T-cell (primary cell): Measurements from ENCODE around the gene PBX2. TPM values are rescaled to one million over a fixed set of nuclear protein-coding genes. Genes with fewer than 3 reads are reported as not detected.

Experiments
- ATAC-seq, 4 experiments: fragments of 200-7000 bp in 3 of 4; fragments of 150-1000 bp in 1 of 4; cut with Tn5 transposase; replicated peaks in 1 of 4; 1 replicate in 3 of 4; 2 replicates in 1 of 4; pipeline ENCODE4 v1.10.0; 2021; ENCODE audit warnings: moderate library complexity in 3 of 4, mild to moderate bottlenecking in 2 of 4, moderate number of reproducible peaks in 1 of 4
- CTCF ChIA-PET, 2 donors: fragments of 300-600 bp; sonication (Branson Sonifier 250); formaldehyde crosslinking; loops; one replicate each; lab custom pipeline; 2022; ENCODE audit warnings: antibody characterized with exemption in 2 of 2; lab: Charles Lee
- POLR2A ChIA-PET, 2 donors: fragments of 300-600 bp; sonication (Branson Sonifier 250); formaldehyde crosslinking; loops; one replicate each; lab custom pipeline; 2022; ENCODE audit warnings: antibody characterized with exemption in 2 of 2; lab: Charles Lee
- DNase-seq, 35 experiments: peaks; one replicate each; pipeline versions ENCODE4 v3.0.0 to v3.0.0-alpha.2; 2013 to 2023
- H3K27ac ChIP-seq: one replicate; pipeline ENCODE4 v1.5.1; 2013; ENCODE audit warnings: low read length
- H3K27me3 ChIP-seq, 2 experiments: replicated peaks in 1 of 2; 1 replicate in 1 of 2; 2 replicates in 1 of 2; pipeline versions ENCODE4 v1.6.1 to v1.7.0; 2013; ENCODE audit warnings: low read length in 1 of 2, mixed read lengths in 1 of 2; ENCODE audit not compliant: control insufficient read depth in 2 of 2, insufficient read depth in 2 of 2; ENCODE audit errors: extremely low read depth in 1 of 2
- H3K36me3 ChIP-seq, 2 donors: 1 replicate in 1 of 2; 2 replicates in 1 of 2; pipeline versions ENCODE4 v1.6.1 to v1.7.0; 2013; ENCODE audit warnings: low read length in 1 of 2; ENCODE audit not compliant: control insufficient read depth in 2 of 2, insufficient read depth in 1 of 2; ENCODE audit errors: extremely low read depth in 1 of 2
- H3K4me1 ChIP-seq, 2 experiments: 1 replicate in 1 of 2; 2 replicates in 1 of 2; pipeline versions ENCODE4 v1.6.1 to v1.7.0; 2013; ENCODE audit warnings: low read length in 2 of 2, mixed read lengths in 1 of 2; ENCODE audit not compliant: insufficient read depth in 2 of 2, control insufficient read depth in 1 of 2; ENCODE audit errors: extremely low read depth in 1 of 2
- H3K4me3 ChIP-seq, 2 donors: 1 replicate in 1 of 2; 2 replicates in 1 of 2; pipeline versions ENCODE4 v1.5.1 to v1.7.0; 2013; ENCODE audit warnings: mild to moderate bottlenecking in 2 of 2, low read length in 1 of 2, moderate library complexity in 1 of 2; ENCODE audit not compliant: control insufficient read depth in 1 of 2; ENCODE audit errors: extremely low read depth in 1 of 2
- H3K9me3 ChIP-seq: 2 replicates; pipeline ENCODE4 v1.7.0; 2013
- H3K27ac Mint-ChIP-seq, 2 donors: one replicate each; pipeline ENCODE4 v1.8.0; 2020 to 2021; ENCODE audit warnings: mild to moderate bottlenecking in 2 of 2, mixed read lengths in 2 of 2
- H3K27me3 Mint-ChIP-seq, 2 donors: one replicate each; pipeline ENCODE4 v1.8.0; 2021 to 2022; ENCODE audit warnings: mixed read lengths in 2 of 2
- H3K36me3 Mint-ChIP-seq: one replicate; pipeline ENCODE4 v1.8.0; 2021; ENCODE audit warnings: mixed read lengths
- H3K4me1 Mint-ChIP-seq, 3 donors: one replicate each; pipeline ENCODE4 v1.8.0; 2020 to 2022; ENCODE audit warnings: mixed read lengths in 3 of 3, mild to moderate bottlenecking in 1 of 3
- H3K4me3 Mint-ChIP-seq, 3 donors: one replicate each; pipeline ENCODE4 v1.8.0; 2020 to 2022; ENCODE audit warnings: mild to moderate bottlenecking in 3 of 3, mixed read lengths in 3 of 3, moderate library complexity in 3 of 3
- H3K9me3 Mint-ChIP-seq, 3 donors: one replicate each; pipeline ENCODE4 v1.8.0; 2020 to 2022; ENCODE audit warnings: mixed read lengths in 3 of 3
- WGBS: methylation state at CpG from one replicate; pipeline ENCODE4 v1.1.5; 2013; ENCODE audit warnings: missing lambda C conversion rate; ENCODE audit not compliant: insufficient coverage; 5-methylcytosine and 5-hydroxymethylcytosine counted together
- total RNA-seq, 35 experiments: library from RNA in 6 of 35; stranded (reverse) in 6 of 35; fragments of 120-200 nt in 1 of 35; gene quantifications; one replicate each; pipeline versions ENCODE4 v1.2.1 to v1.2.4 and lab custom pipeline; 2013 to 2026

PBX2 gene
- total RNA-seq, 5 donors from 2014 or later (not counting 1 experiment from before 2014, with no cell fraction given), result 124 to 171 (median 148) TPM

- ChIA-PET POLR2A (interaction anchor here in 1 of 2 donors (1.1 kb wide), 1 partner anchor 16 kb away, joined by 3 read pairs; the partner anchor contains the start of gene GPSM3), CTCF (interaction anchor here in 1 of 2 donors (0.6 to 1.4 kb wide), 5 partner anchors 16 to 1019 kb away, joined by 3 to 6 read pairs (median 3); partner anchors contain the start of genes ATF6B, FKBPL, GPSM3 and TCF19)
- Histone ChIP-seq H3K4me1 (peaks cover 46 to 65% of the 10 kb centered on the region in 2 experiments), H3K27me3 (no peaks in the 10 kb centered on the region), H3K4me3 (peak overlapping the region; percentile 82 to 83), H3K9me3 (no peaks in the 10 kb centered on the region), H3K36me3 (peaks cover 0 to 23% of the 10 kb centered on the region in 2 donors), H3K27ac (peak overlapping the region; percentile 94)
- ATAC-seq, result peak in 3 of 4 experiments; percentile 0 to 5 (median 4)
- H3K27ac Mint-ChIP-seq, result peak overlapping the region; percentile 96 to 99
- peak in 5 of 35 experiments; percentile 11 to 36 (median 18) for DNase-seq
- H3K4me3 Mint-ChIP-seq, result peak overlapping the region; percentile 92 to 98 (median 95)
- H3K27me3 Mint-ChIP-seq, result no peaks in the 10 kb centered on the region
- peaks cover 79 to 88% (median 83%) of the 10 kb centered on the region in 3 donors for H3K4me1 Mint-ChIP-seq
- WGBS, result under 1% methylated on average over 13 of the region's 20 CpGs
- no peaks in the 10 kb centered on the region for H3K9me3 Mint-ChIP-seq
- peaks cover 17% of the 10 kb centered on the region for H3K36me3 Mint-ChIP-seq
These were observed 12.7 kb downstream of the PBX2 start for GRCh38 chr6:32177183-32177787.

DNA sequence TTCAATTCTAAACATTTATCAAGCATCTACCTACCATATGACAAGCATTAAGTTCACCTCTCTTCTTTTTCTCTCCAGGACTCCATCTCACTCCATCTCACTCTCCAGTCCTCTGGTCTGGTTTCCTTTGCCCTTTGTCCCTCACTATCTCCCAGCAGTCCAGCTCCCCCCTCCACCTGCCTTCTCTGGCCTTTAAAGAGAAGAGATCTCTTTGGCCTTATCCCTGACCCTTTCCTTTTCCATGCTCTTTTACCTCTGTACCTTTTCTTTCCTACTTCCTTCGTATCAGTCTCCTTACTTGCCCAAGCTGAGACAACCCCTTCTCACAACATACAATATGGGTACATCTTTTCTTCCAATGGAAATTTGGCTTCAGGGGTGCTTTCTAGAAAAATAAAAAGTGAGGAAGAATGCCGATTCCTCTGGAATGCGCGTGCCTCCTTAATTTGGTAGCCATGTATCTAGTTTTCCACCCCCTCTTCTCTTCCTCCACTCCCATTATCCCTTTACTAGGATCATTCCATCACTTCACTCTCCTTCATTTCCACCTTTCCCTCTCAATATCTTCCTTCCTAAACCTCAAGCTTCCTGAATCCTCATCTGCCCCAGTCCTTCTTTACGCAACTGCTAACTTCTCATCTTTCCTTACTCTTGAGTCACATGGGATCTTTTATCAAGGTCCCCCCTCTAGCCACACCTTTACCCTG lies 13.4 kb downstream of the PBX2 start:
- Mint-ChIP-seq H3K9me3 (no peaks in the 10 kb centered on the region), H3K27ac (peak overlapping the region; percentile 96 to 99), H3K27me3 (no peaks in the 10 kb centered on the region), H3K4me1 (peaks cover 79 to 88% (median 83%) of the 10 kb centered on the region in 3 donors), H3K4me3 (peak overlapping the region; percentile 92 to 98 (median 95)), H3K36me3 (peaks cover 17% of the 10 kb centered on the region)
- CTCF ChIA-PET, result interaction anchor here in 1 of 2 donors (0.6 to 1.4 kb wide), 6 partner anchors 16 to 70 kb away, joined by 3 to 6 read pairs (median 3); partner anchors contain the start of genes ATF6B, FKBPL and GPSM3
- H3K27me3 ChIP-seq, result no peaks in the 10 kb centered on the region
- peaks cover 0 to 17% of the 10 kb centered on the region in 2 donors for H3K36me3 ChIP-seq
- no peaks in the 10 kb centered on the region for H3K9me3 ChIP-seq
- POLR2A ChIA-PET, result no interaction called here
- ATAC-seq (no peak), DNase-seq (no peak)
- 70% methylated on average over 2 of the region's 5 CpGs for WGBS
- H3K27ac ChIP-seq, result peak overlapping the region; percentile 94
- peak overlapping the region; percentile 82 to 83 for H3K4me3 ChIP-seq
- H3K4me1 ChIP-seq, result peaks cover 46 to 61% of the 10 kb centered on the region in 2 experiments

GRCh38 chr6:32175711-32176475 lies 14.1 kb downstream of the PBX2 start, which contains the start of gene AGPAT1:
AGPAT1 (minus strand) TSS chr6:32176084; CDS start chr6:32171496, 4,588 bp downstream.
- peak within 1 kb of the TSS; percentile 96 to 99 for H3K27ac Mint-ChIP-seq
- H3K4me1 Mint-ChIP-seq, result peaks cover 77 to 87% (median 80%) of the 10 kb centered on the region in 3 donors
- ChIA-PET CTCF (interaction anchor here in 1 of 2 donors (0.6 kb wide), 1 partner anchor 20 kb away, joined by 4 read pairs; no protein-coding TSS in a partner anchor), POLR2A (no interaction called here)
- peak within 1 kb of the TSS; percentile 94 for H3K27ac ChIP-seq
- H3K9me3 ChIP-seq, result no peaks in the 10 kb centered on the region
- H3K27me3 Mint-ChIP-seq, result no peaks in the 10 kb centered on the region
- peaks cover 13% of the 10 kb centered on the region for H3K36me3 Mint-ChIP-seq
- no peaks in the 10 kb centered on the region for H3K9me3 Mint-ChIP-seq
- no peaks in the 10 kb centered on the region for H3K27me3 ChIP-seq
- WGBS, result 1% methylated on average over 14 of the region's 27 CpGs
- H3K4me1 ChIP-seq, result peaks cover 46 to 61% of the 10 kb centered on the region in 2 experiments
- peaks cover 0 to 13% of the 10 kb centered on the region in 2 donors for H3K36me3 ChIP-seq
- peak; percentile 89 to 98 (median 96) for DNase-seq
- peak within 1 kb of the TSS; percentile 92 to 98 (median 95) for H3K4me3 Mint-ChIP-seq
- peak within 1 kb of the TSS; percentile 82 to 83 for H3K4me3 ChIP-seq
- peak; percentile 48 to 55 (median 50) for ATAC-seq

DNA sequence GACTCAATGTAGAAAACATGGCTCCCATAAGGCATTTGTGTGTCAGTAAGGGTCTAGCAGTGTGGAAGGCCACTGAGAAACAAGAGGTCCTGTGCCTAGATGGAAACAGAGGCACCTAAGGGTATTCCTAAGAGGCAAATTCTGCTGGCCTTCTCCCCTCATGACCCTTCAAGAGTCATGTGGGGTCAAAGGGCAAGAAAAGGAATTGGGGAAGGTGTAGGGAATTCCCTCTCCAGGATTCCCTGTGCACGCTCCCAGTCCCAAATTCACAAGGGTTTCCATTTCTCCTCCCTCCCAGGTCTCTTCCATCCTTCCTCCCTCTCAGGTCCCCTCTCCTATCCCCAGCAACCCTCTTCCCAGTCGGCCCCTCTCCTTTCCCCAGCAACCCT lies 14.7 kb downstream of the PBX2 start:
- H3K27me3 ChIP-seq, result no peaks in the 10 kb centered on the region
- peaks cover 46 to 61% of the 10 kb centered on the region in 2 experiments for H3K4me1 ChIP-seq
- H3K27ac ChIP-seq, result peak overlapping the region; percentile 69
- CTCF ChIA-PET, result no interaction called here
- no peaks in the 10 kb centered on the region for H3K9me3 ChIP-seq
- peak overlapping the region; percentile 92 to 98 (median 95) for H3K4me3 Mint-ChIP-seq
- POLR2A ChIA-PET, result no interaction called here
- ATAC-seq (no peak), DNase-seq (no peak)
- peak overlapping the region; percentile 74 to 78 for H3K27ac Mint-ChIP-seq
- peak overlapping the region; percentile 82 to 83 for H3K4me3 ChIP-seq
- H3K9me3 Mint-ChIP-seq, result no peaks in the 10 kb centered on the region
- WGBS, result no CpG with 5 or more reads among the region's 2 CpGs
- H3K4me1 Mint-ChIP-seq, result peaks cover 71 to 85% (median 74%) of the 10 kb centered on the region in 3 donors
- H3K36me3 Mint-ChIP-seq, result peaks cover 13% of the 10 kb centered on the region
- peaks cover 3 to 16% of the 10 kb centered on the region in 2 donors for H3K36me3 ChIP-seq
- H3K27me3 Mint-ChIP-seq, result no peaks in the 10 kb centered on the region

DNA sequence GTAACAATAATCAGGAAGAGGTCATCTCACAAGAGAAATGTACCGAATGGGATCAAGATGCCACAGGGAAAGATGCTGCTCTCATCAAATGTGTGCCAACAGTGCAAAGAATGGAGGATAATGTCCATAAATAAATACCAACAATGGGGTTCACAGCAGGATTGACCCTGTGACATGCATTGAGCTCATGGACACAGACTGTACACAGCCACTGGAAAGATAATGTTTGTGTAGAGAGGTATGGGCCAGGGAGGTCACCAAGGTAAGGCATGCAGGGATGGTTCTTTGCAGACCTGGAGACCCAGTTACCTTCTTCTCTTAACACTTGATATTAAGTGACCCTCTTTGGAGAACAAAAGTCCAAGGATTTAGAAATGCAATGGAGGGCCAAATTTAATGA lies 15.6 kb downstream of the PBX2 start:
- POLR2A ChIA-PET, result no interaction called here
- ATAC-seq (no peak), DNase-seq (no peak)
- Histone ChIP-seq H3K27ac (no peak overlapping the region), H3K27me3 (no peaks in the 10 kb centered on the region), H3K4me1 (peaks cover 46 to 54% of the 10 kb centered on the region in 2 experiments), H3K4me3 (no peak overlapping the region), H3K36me3 (peaks cover 3 to 18% of the 10 kb centered on the region in 2 donors), H3K9me3 (no peaks in the 10 kb centered on the region)
- 100% methylated on average over 1 of the region's 1 CpG for WGBS
- peaks cover 17% of the 10 kb centered on the region for H3K36me3 Mint-ChIP-seq
- no peaks in the 10 kb centered on the region for H3K27me3 Mint-ChIP-seq
- peak overlapping the region; percentile 92 to 98 (median 95) for H3K4me3 Mint-ChIP-seq
- CTCF ChIA-PET, result no interaction called here
- H3K9me3 Mint-ChIP-seq, result no peaks in the 10 kb centered on the region
- H3K4me1 Mint-ChIP-seq, result peaks cover 62 to 76% (median 65%) of the 10 kb centered on the region in 3 donors
- H3K27ac Mint-ChIP-seq, result peak overlapping the region; percentile 4 to 81
